CD4-positive, alpha-beta T cell (primary cell): Measurements from ENCODE around the gene OXSR1. TPM values are rescaled to one million over a fixed set of nuclear protein-coding genes. Genes with fewer than 3 reads are reported as not detected.

ENCODE experiments used
- ATAC-seq: fragments of 200-7000 bp; cut with Tn5 transposase; one replicate; pipeline ENCODE4 v1.10.0; 2022; ENCODE audit warnings: mild to moderate bottlenecking; ENCODE audit not compliant: poor library complexity
- CTCF ChIA-PET: fragments of 350-600 bp; sonication (Branson Sonifier 250); formaldehyde crosslinking; loops from one replicate; lab custom pipeline; 2021; ENCODE audit warnings: antibody characterized with exemption, inconsistent platforms; lab: Charles Lee
- POLR2A ChIA-PET: fragments of 350-600 bp; sonication (Branson Sonifier 250); formaldehyde crosslinking; loops from one replicate; lab custom pipeline; 2021; ENCODE audit warnings: antibody characterized with exemption, inconsistent platforms; lab: Charles Lee
- DNase-seq, 14 experiments: peaks; one replicate each; pipeline ENCODE4 v3.0.0-alpha.2; 2013 to 2020; ENCODE audit warnings: mixed read lengths in 2 of 14
- H3K27ac ChIP-seq, 2 donors: one replicate each; pipeline versions ENCODE4 v1.5.1 to v1.7.0; 2013; ENCODE audit warnings: low read length in 2 of 2, low read depth in 1 of 2, mild to moderate bottlenecking in 1 of 2
- H3K27me3 ChIP-seq, 2 experiments: 1 replicate in 1 of 2; 2 replicates in 1 of 2; pipeline versions ENCODE4 v1.6.1 to v1.7.0; 2013; ENCODE audit warnings: low read length in 2 of 2, control low read depth in 1 of 2, mild to moderate bottlenecking in 1 of 2, moderate library complexity in 1 of 2; ENCODE audit not compliant: insufficient read depth in 2 of 2, control insufficient read depth in 1 of 2
- H3K36me3 ChIP-seq: one replicate; pipeline ENCODE4 v1.6.1; 2013; ENCODE audit warnings: low read length, control low read depth; ENCODE audit not compliant: insufficient read depth
- H3K4me1 ChIP-seq: one replicate; pipeline ENCODE4 v1.6.1; 2013; ENCODE audit warnings: low read length, control low read depth; ENCODE audit not compliant: insufficient read depth
- H3K4me3 ChIP-seq: one replicate; pipeline ENCODE4 v1.5.1; 2013; ENCODE audit warnings: mild to moderate bottlenecking, low read length, moderate library complexity
- H3K9me3 ChIP-seq, 2 experiments: 1 replicate in 1 of 2; 2 replicates in 1 of 2; pipeline versions ENCODE4 v1.6.1 to v1.7.0; 2013; ENCODE audit warnings: low read length in 2 of 2, mild to moderate bottlenecking in 2 of 2, control low read depth in 1 of 2, moderate library complexity in 1 of 2; ENCODE audit not compliant: control insufficient read depth in 1 of 2, insufficient read depth in 1 of 2
- H3K27ac Mint-ChIP-seq: one replicate; pipeline ENCODE4 v1.8.0; 2020; ENCODE audit warnings: mixed read lengths
- H3K27me3 Mint-ChIP-seq: one replicate; pipeline ENCODE4 v1.8.0; 2021; ENCODE audit warnings: mixed read lengths
- H3K36me3 Mint-ChIP-seq: one replicate; pipeline ENCODE4 v1.8.0; 2021; ENCODE audit warnings: low read depth, mixed read lengths
- H3K4me1 Mint-ChIP-seq: one replicate; pipeline ENCODE4 v1.8.0; 2021; ENCODE audit warnings: low read depth, mixed read lengths
- H3K4me3 Mint-ChIP-seq: one replicate; pipeline ENCODE4 v1.8.0; 2020; ENCODE audit warnings: mild to moderate bottlenecking, mixed read lengths
- H3K9me3 Mint-ChIP-seq: one replicate; pipeline ENCODE4 v1.8.0; 2020; ENCODE audit warnings: mixed read lengths
- CTCF ChIP-seq: fragments of 200-600 bp; IDR thresholded peaks from one replicate; pipeline ENCODE4 v1.8.0; 2022; ENCODE audit warnings: antibody characterized with exemption, mild to moderate bottlenecking
- intact Hi-C, 2 experiments: fragments of 100-400 bp; cut with DNase I in 1 of 2; cut with micrococcal nuclease in 1 of 2; formaldehyde crosslinking; loops; one replicate each; pipeline versions ENCODE4 v1.15.1 to v1.9.0; 2023 to 2025; cut with DNase I, micrococcal nuclease
- total RNA-seq, 174 experiments: library from RNA in 2 of 174; stranded (reverse) in 2 of 174; gene quantifications; one replicate each; pipeline ENCODE4 v1.2.3 and lab custom pipeline; 2021 to 2026

OXSR1 gene
- total RNA-seq, 2 experiments from 2014 or later = 28.3 to 30.3 TPM

GRCh38 chr3:38116471-38117162 lies 48.7 kb upstream of the OXSR1 start:
- intact Hi-C loops = loop anchor here (5.0 to 10.0 kb wide), 4 partner anchors 139 to 538 kb away; partner anchors contain the start of gene XYLB (in 1 of the 2)
- Mint-ChIP-seq H3K27me3 (no peaks in the 10 kb centered on the region), H3K27ac (no peak overlapping the region), H3K36me3 (peaks cover 21% of the 10 kb centered on the region), H3K4me3 (no peak overlapping the region), H3K9me3 (no peaks in the 10 kb centered on the region), H3K4me1 (peaks cover 11% of the 10 kb centered on the region)
- Histone ChIP-seq H3K27me3 (no peaks in the 10 kb centered on the region), H3K27ac (no peak overlapping the region), H3K36me3 (peaks cover 8% of the 10 kb centered on the region), H3K4me1 (peaks cover 6% of the 10 kb centered on the region), H3K9me3 (no peaks in the 10 kb centered on the region), H3K4me3 (no peak overlapping the region)
- ChIA-PET POLR2A (no interaction called here), CTCF (interaction anchor here (2.6 kb wide), 1 partner anchor 363 kb away, joined by 12 read pairs; no protein-coding TSS in a partner anchor)
- DNase-seq = peak in 1 of 14 experiments; percentile 28
- TF ChIP-seq CTCF = no peak
- no peak for ATAC-seq

GRCh38 chr3:38117163-38117716 lies 48.1 kb upstream of the OXSR1 start:
- Histone ChIP-seq H3K9me3 (no peaks in the 10 kb centered on the region), H3K27me3 (no peaks in the 10 kb centered on the region), H3K27ac (no peak overlapping the region), H3K36me3 (peaks cover 14% of the 10 kb centered on the region), H3K4me1 (peaks cover 6% of the 10 kb centered on the region), H3K4me3 (no peak overlapping the region)
- no peak for TF ChIP-seq CTCF
- Mint-ChIP-seq H3K4me3 (no peak overlapping the region), H3K9me3 (no peaks in the 10 kb centered on the region), H3K27ac (no peak overlapping the region), H3K4me1 (peaks cover 11% of the 10 kb centered on the region), H3K36me3 (peaks cover 27% of the 10 kb centered on the region), H3K27me3 (no peaks in the 10 kb centered on the region)
- ATAC-seq = no peak
- ChIA-PET POLR2A (no interaction called here), CTCF (interaction anchor here (0.8 to 2.6 kb wide), 3 partner anchors 76 to 363 kb away, joined by 3 to 12 read pairs (median 5); partner anchors contain the start of gene XYLB)
- intact Hi-C loops = loop anchor here (5.0 to 10.0 kb wide), 4 partner anchors 140 to 538 kb away; partner anchors contain the start of gene XYLB (in 1 of the 2)
- DNase-seq = peak in 1 of 14 experiments; percentile 30

- peak overlapping the region; percentile 8 for H3K27ac Mint-ChIP-seq
- POLR2A ChIA-PET = no interaction called here
- CTCF ChIA-PET = interaction anchor here (0.6 to 2.6 kb wide), 6 partner anchors 34 to 362 kb away, joined by 3 to 12 read pairs (median 3); partner anchors contain the start of gene XYLB
These were observed 47.5 kb upstream of the OXSR1 start for GRCh38 chr3:38117748-38118420.

More at GRCh38 chr3:38117748-38118420, 47.5 kb upstream of the OXSR1 start:
- H3K36me3 Mint-ChIP-seq = peaks cover 34% of the 10 kb centered on the region
- intact Hi-C loops = loop anchor here (1.0 to 10.0 kb wide), 6 partner anchors 141 to 537 kb away; partner anchors contain the start of gene XYLB (in 1 of the 2)
- TF ChIP-seq CTCF = peak; percentile 82
- no peaks in the 10 kb centered on the region for H3K27me3 ChIP-seq
- no peak overlapping the region for H3K4me3 ChIP-seq
- H3K4me1 Mint-ChIP-seq = peaks cover 11% of the 10 kb centered on the region
- no peaks in the 10 kb centered on the region for H3K27me3 Mint-ChIP-seq
- no peaks in the 10 kb centered on the region for H3K9me3 Mint-ChIP-seq
- no peak overlapping the region for H3K4me3 Mint-ChIP-seq
- ATAC-seq (peak; percentile 99), DNase-seq (peak; percentile 52 to 83 (median 72))
- peaks cover 21% of the 10 kb centered on the region for H3K36me3 ChIP-seq
- H3K4me1 ChIP-seq = peaks cover 6% of the 10 kb centered on the region
- no peaks in the 10 kb centered on the region for H3K9me3 ChIP-seq
- H3K27ac ChIP-seq = no peak overlapping the region
